ENCODE data around the gene ING3.

ING3 gene

GRCh38 chr7:120950539-120951308 lies at the start of gene ING3:
Gene ING3, plus strand, starts transcription at chr7:120950777. Its CDS starts 120 bp downstream, at chr7:120950897.
- peak; percentile 95 to 97 (median 95) for DNase-seq (ENCODE audit: low read depth in 3 of 3)

GRCh38 chr7:120915314-120916105 lies 35.1 kb upstream of the ING3 start:
- no peak for DNase-seq (ENCODE audit: low read depth in 3 of 3)

- no peak for DNase-seq (ENCODE audit: low read depth in 3 of 3)
Measured at GRCh38 chr7:120916121-120916520, 34.5 kb upstream of the ING3 start.

GRCh38 chr7:120916538-120916937 lies 34.0 kb upstream of the ING3 start:
- DNase-seq (ENCODE audit: low read depth in 3 of 3) = no peak

- no peak for DNase-seq (ENCODE audit: low read depth in 3 of 3)
Measured at GRCh38 chr7:120919466-120919865, 31.1 kb upstream of the ING3 start.

- DNase-seq (ENCODE audit: low read depth in 3 of 3) = no peak
Measured at GRCh38 chr7:120920034-120920433, 30.5 kb upstream of the ING3 start.

GRCh38 chr7:120920591-120921274 lies 29.8 kb upstream of the ING3 start:
- no peak for DNase-seq (ENCODE audit: low read depth in 3 of 3)

- DNase-seq (ENCODE audit: low read depth in 3 of 3) = no peak
Measured at GRCh38 chr7:120924837-120925236, 25.7 kb upstream of the ING3 start.

GRCh38 chr7:120925392-120925791 lies 25.2 kb upstream of the ING3 start:
- no peak for DNase-seq (ENCODE audit: low read depth in 3 of 3)

GRCh38 chr7:120926943-120927346 lies 23.6 kb upstream of the ING3 start:
- DNase-seq (ENCODE audit: low read depth in 3 of 3) = no peak

GRCh38 chr7:120927454-120928103 lies 23.0 kb upstream of the ING3 start:
- DNase-seq (ENCODE audit: low read depth in 3 of 3) = no peak

GRCh38 chr7:120931243-120931642 lies 19.3 kb upstream of the ING3 start:
- DNase-seq (ENCODE audit: low read depth in 3 of 3) = no peak

GRCh38 chr7:120933475-120933874 lies 17.1 kb upstream of the ING3 start:
- DNase-seq (ENCODE audit: low read depth in 3 of 3) = no peak

- no peak for DNase-seq (ENCODE audit: low read depth in 3 of 3)
Measured at GRCh38 chr7:120939345-120939744, 11.2 kb upstream of the ING3 start.

- no peak for DNase-seq (ENCODE audit: low read depth in 3 of 3)
Measured at GRCh38 chr7:120941064-120941463, 9.5 kb upstream of the ING3 start.

- DNase-seq (ENCODE audit: low read depth in 3 of 3) = no peak
Measured at GRCh38 chr7:120941856-120942255, 8.7 kb upstream of the ING3 start.

- no peak for DNase-seq (ENCODE audit: low read depth in 3 of 3)
Measured at GRCh38 chr7:120942861-120943260, 7.7 kb upstream of the ING3 start.

GRCh38 chr7:120944826-120945562 lies 5.6 kb upstream of the ING3 start:
- DNase-seq (ENCODE audit: low read depth in 3 of 3) = no peak

- DNase-seq (ENCODE audit: low read depth in 3 of 3) = no peak
Measured at GRCh38 chr7:120947980-120948379, 2.6 kb upstream of the ING3 start.

- no peak for DNase-seq (ENCODE audit: low read depth in 3 of 3)
Measured at GRCh38 chr7:120949393-120949911, 1.1 kb upstream of the ING3 start.

- DNase-seq (ENCODE audit: low read depth in 3 of 3) = no peak
Measured at GRCh38 chr7:120949998-120950538, 509 bp upstream of the ING3 start.
